PC-9 (cell line): Measurements from ENCODE around the gene ANO1. TPM values are rescaled to one million over a fixed set of nuclear protein-coding genes. Genes with fewer than 3 reads are reported as not detected.

Experiments
- BruUV-seq: library from RNA; stranded (reverse); fragments of 400-500 nt; replicated peaks from 2 replicates; lab custom pipeline; 2021; lab: Mats Ljungman, UMichigan
- CTCF ChIA-PET: fragments of 300-600 bp; sonication (Branson Sonifier 250); formaldehyde crosslinking; loops from one replicate; lab custom pipeline; 2022; ENCODE audit warnings: antibody characterized with exemption; lab: Charles Lee
- POLR2A ChIA-PET: fragments of 300-600 bp; sonication (Branson Sonifier 250); formaldehyde crosslinking; loops from one replicate; lab custom pipeline; 2022; ENCODE audit warnings: antibody characterized with exemption; ENCODE audit not compliant: unreplicated experiment; lab: Charles Lee
- DNase-seq, 2 experiments: peaks; one replicate each; pipeline versions ENCODE4 v3.0.0 to v3.0.0-alpha.2; 2015 to 2022; ENCODE audit warnings: mixed read lengths in 1 of 2
- H2AFZ ChIP-seq: fragments of 200-600 bp; sonication (generic); 2 replicates; pipeline ENCODE4 v1.8.1; 2017; ENCODE audit warnings: antibody characterized with exemption
- H3F3A ChIP-seq: fragments of 200-600 bp; sonication (generic); 2 replicates; pipeline ENCODE4 v1.8.1; 2017; ENCODE audit warnings: antibody characterized with exemption, mild to moderate bottlenecking, low read depth; ENCODE audit not compliant: insufficient read depth
- H3K27ac ChIP-seq: fragments of 200-600 bp; sonication (generic); 2 replicates; pipeline ENCODE4 v1.6.1; 2016; ENCODE audit warnings: mixed run types
- H3K27me3 ChIP-seq: fragments of 200-600 bp; sonication (generic); 2 replicates; pipeline ENCODE4 v1.6.1; 2016; ENCODE audit warnings: low read depth, mixed run types; ENCODE audit not compliant: insufficient read depth
- H3K36me3 ChIP-seq: fragments of 200-600 bp; sonication (generic); 2 replicates; pipeline ENCODE4 v1.6.1; 2016; ENCODE audit warnings: low read depth, mixed run types
- H3K4me1 ChIP-seq: fragments of 200-600 bp; sonication (generic); replicated peaks from 2 replicates; pipeline ENCODE4 v1.6.1; 2016; ENCODE audit warnings: mixed run types; ENCODE audit not compliant: insufficient read depth
- H3K4me2 ChIP-seq: fragments of 200-600 bp; sonication (generic); 2 replicates; pipeline ENCODE4 v1.6.1; 2017; ENCODE audit warnings: mixed run types
- H3K4me3 ChIP-seq: fragments of 200-600 bp; sonication (generic); 2 replicates; pipeline ENCODE4 v1.6.1; 2016; ENCODE audit warnings: mixed run types
- H3K79me2 ChIP-seq: fragments of 200-600 bp; sonication (generic); 2 replicates; pipeline ENCODE4 v1.6.1; 2017; ENCODE audit warnings: low read depth, mixed run types
- H3K9me2 ChIP-seq: fragments of 200-600 bp; sonication (generic); 2 replicates; pipeline ENCODE4 v1.8.1; 2017; ENCODE audit warnings: mild to moderate bottlenecking; ENCODE audit not compliant: insufficient read depth
- H3K9me3 ChIP-seq: fragments of 200-600 bp; sonication (generic); 2 replicates; pipeline ENCODE4 v1.8.1; 2016; ENCODE audit warnings: low read depth; ENCODE audit not compliant: insufficient read depth
- H4K20me1 ChIP-seq: fragments of 200-600 bp; sonication (generic); 2 replicates; pipeline ENCODE4 v1.8.1; 2017; ENCODE audit not compliant: insufficient read depth
- EZH2 ChIP-seq: fragments of 200-600 bp; sonication (generic); IDR thresholded peaks from 2 replicates; pipeline ENCODE4 v1.8.0; 2017; ENCODE audit warnings: antibody characterized with exemption, low read depth
- intact Hi-C: fragments of 100-400 bp; cut with micrococcal nuclease; formaldehyde crosslinking; loops from one replicate; pipeline ENCODE4 v1.10.0; 2022; ENCODE audit not compliant: unreplicated experiment
- total RNA-seq: library from RNA; stranded (reverse); gene quantifications from 2 replicates; pipeline ENCODE4 v1.2.3, GENCODE V29; 2021
- TF ChIP-seq, protein P1 (sequence below): fragments of 200-600 bp; sonication (generic); conservative IDR thresholded peaks from 2 replicates; pipeline ENCODE4 v1.6.1; 2017; ENCODE audit warnings: mixed run types, antibody characterized with exemption, mild to moderate bottlenecking, moderate library complexity

The ANO1 gene
- total RNA-seq, 1 experiment from 2014 or later = 107 TPM

DNA sequence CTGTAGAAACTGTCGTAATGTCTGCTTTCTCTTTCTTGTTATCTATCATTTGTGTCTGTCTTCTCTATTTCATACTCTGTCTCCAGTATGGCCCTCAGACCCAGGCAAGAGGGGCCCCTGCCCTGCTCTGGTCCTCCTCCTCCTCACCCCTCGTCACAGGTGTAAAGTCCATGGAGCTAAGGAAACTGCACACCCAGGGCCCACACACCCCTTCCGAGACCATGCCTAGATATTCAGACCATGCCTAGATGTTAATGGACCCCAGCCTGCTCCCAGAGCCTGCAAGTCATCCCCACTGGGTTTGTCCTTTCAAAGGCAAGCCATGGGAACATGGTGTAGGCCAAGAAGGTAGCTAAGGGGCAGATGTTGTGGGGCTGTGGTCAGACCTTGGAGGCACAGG lies 24.1 kb upstream of the ANO1 start:
- H3K4me1 ChIP-seq = peaks cover 8% of the 10 kb centered on the region
- no peak for DNase-seq
- H3K79me2 ChIP-seq = no peaks in the 10 kb centered on the region
- peaks cover 15% of the 10 kb centered on the region for H3K9me3 ChIP-seq
- H3K9me2 ChIP-seq = no peaks in the 10 kb centered on the region
- H3K36me3 ChIP-seq = no peaks in the 10 kb centered on the region
- H3K27me3 ChIP-seq = no peaks in the 10 kb centered on the region
- no TSS peak for BruUV-seq
- peaks cover 10% of the 10 kb centered on the region; the same call in 1 of the 2 replicates for H3F3A ChIP-seq
- CTCF ChIA-PET = no interaction called here
- H3K27ac ChIP-seq = no peak overlapping the region
- no peak overlapping the region for H3K4me3 ChIP-seq
- intact Hi-C loops = no loop called here
- no peak for TF ChIP-seq EZH2
- TF ChIP-seq, protein P1, sequence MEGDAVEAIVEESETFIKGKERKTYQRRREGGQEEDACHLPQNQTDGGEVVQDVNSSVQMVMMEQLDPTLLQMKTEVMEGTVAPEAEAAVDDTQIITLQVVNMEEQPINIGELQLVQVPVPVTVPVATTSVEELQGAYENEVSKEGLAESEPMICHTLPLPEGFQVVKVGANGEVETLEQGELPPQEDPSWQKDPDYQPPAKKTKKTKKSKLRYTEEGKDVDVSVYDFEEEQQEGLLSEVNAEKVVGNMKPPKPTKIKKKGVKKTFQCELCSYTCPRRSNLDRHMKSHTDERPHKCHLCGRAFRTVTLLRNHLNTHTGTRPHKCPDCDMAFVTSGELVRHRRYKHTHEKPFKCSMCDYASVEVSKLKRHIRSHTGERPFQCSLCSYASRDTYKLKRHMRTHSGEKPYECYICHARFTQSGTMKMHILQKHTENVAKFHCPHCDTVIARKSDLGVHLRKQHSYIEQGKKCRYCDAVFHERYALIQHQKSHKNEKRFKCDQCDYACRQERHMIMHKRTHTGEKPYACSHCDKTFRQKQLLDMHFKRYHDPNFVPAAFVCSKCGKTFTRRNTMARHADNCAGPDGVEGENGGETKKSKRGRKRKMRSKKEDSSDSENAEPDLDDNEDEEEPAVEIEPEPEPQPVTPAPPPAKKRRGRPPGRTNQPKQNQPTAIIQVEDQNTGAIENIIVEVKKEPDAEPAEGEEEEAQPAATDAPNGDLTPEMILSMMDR = no peak
- no peaks in the 10 kb centered on the region for H4K20me1 ChIP-seq
- H3K4me2 ChIP-seq = no peak overlapping the region
- H2AFZ ChIP-seq = no peak overlapping the region
- POLR2A ChIA-PET = no interaction called here

DNA sequence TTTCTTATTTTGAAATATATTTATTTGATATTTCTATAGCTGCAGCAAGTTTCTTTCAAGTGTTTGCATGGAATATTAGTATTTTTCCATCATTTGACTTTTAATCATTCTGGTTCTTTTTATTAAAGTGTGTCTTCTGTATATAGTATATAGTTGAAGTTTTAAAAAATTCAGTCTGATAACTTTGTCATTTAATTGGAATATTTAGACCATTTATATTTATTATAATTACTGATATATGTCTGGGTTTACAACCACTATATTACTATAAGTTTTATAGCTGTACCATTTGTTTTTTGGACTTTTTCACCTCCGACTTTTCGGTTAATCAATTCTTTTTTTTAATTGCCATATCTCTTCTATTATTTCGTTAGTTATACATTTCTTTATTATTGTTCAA lies 22.7 kb upstream of the ANO1 start:
- CTCF ChIA-PET = interaction anchor here (0.6 kb wide), 1 partner anchor 16 kb away, joined by 3 read pairs; no protein-coding TSS in a partner anchor
- no peaks in the 10 kb centered on the region for H3K27me3 ChIP-seq
- no TSS peak for BruUV-seq
- H3K36me3 ChIP-seq = no peaks in the 10 kb centered on the region
- peaks cover 15% of the 10 kb centered on the region for H3K9me3 ChIP-seq
- no peaks in the 10 kb centered on the region for H3K9me2 ChIP-seq
- H2AFZ ChIP-seq = no peak overlapping the region
- H3F3A ChIP-seq = no peaks in the 10 kb centered on the region
- no peaks in the 10 kb centered on the region for H4K20me1 ChIP-seq
- no peak for DNase-seq
- no peak overlapping the region for H3K4me3 ChIP-seq
- POLR2A ChIA-PET = no interaction called here
- H3K79me2 ChIP-seq = no peaks in the 10 kb centered on the region
- no peak overlapping the region for H3K4me2 ChIP-seq
- intact Hi-C loops = no loop called here
- H3K4me1 ChIP-seq = peaks cover 11% of the 10 kb centered on the region; the same call in 1 of the 2 replicates
- TF ChIP-seq, protein P1 = no peak
- TF ChIP-seq EZH2 = no peak
- H3K27ac ChIP-seq = no peak overlapping the region

DNA sequence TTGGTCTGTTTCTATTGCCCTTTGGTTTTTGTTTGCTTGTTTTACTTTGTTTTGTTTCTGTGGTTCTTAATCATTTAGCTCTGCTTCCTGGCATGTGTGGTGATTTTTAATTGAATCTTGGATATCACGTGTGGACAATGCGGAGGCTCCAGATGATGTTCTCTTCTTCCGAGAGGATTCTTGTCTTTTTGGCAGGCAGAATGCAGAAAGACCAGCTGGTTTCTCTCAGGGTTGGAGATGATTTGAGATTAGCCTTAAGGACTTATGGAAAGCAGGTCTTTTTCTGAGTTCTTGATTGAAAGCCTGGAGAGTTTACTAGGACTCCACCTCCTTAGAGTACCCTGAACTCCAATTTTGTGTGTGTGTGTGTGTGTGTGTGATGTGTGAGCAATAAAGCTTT lies 21.0 kb upstream of the ANO1 start:
- no peak overlapping the region for H3K4me2 ChIP-seq
- intact Hi-C loops = no loop called here
- H3K27ac ChIP-seq = no peak overlapping the region
- no peak overlapping the region for H3K4me3 ChIP-seq
- no peaks in the 10 kb centered on the region for H3K27me3 ChIP-seq
- ChIA-PET CTCF (no interaction called here), POLR2A (no interaction called here)
- H3F3A ChIP-seq = peaks cover 6% of the 10 kb centered on the region; the same call in 1 of the 2 replicates
- no peaks in the 10 kb centered on the region for H4K20me1 ChIP-seq
- TF ChIP-seq, protein P1 = no peak
- TF ChIP-seq EZH2 = no peak
- H3K36me3 ChIP-seq = no peaks in the 10 kb centered on the region
- BruUV-seq = no TSS peak
- peaks cover 15% of the 10 kb centered on the region for H3K9me3 ChIP-seq
- no peaks in the 10 kb centered on the region for H3K9me2 ChIP-seq
- peaks cover 21% of the 10 kb centered on the region for H3K4me1 ChIP-seq
- H3K79me2 ChIP-seq = no peaks in the 10 kb centered on the region
- no peak overlapping the region for H2AFZ ChIP-seq
- DNase-seq = no peak
